NCI-H345 treated with DMSO at 0.1 percent for 48 hours (cell line): ENCODE data around the gene DBNL.

Experiments
- DNase-seq: peaks from one replicate; lab custom pipeline; 2025; ENCODE audit not compliant: unreplicated experiment; lab: John Stamatoyannopoulos, UW

Gene DBNL

DNA sequence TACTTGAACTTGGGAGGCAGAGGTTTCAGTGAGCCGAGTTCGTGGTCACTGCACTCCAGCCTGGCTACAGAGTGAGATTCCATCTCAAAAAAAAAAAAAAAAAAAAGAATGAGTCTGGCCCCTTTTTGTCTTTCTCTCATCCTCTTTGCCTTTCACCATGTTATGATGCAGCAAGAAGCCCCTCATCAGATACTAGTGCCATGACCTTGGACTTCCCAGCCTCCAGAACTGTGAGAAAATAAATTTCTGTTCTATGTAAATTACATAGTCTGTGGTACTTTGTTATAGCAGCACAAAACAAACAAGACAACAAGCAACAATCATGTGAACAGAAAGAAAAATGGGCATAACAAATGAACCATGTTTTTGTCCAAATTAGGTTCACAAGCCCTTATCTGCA is 2.3 kb upstream of the DBNL start:
- no peak for DNase-seq

GRCh38 chr7:44043902-44044301 is 600 bp upstream of the DBNL start:
- DNase-seq, result no peak

DNA sequence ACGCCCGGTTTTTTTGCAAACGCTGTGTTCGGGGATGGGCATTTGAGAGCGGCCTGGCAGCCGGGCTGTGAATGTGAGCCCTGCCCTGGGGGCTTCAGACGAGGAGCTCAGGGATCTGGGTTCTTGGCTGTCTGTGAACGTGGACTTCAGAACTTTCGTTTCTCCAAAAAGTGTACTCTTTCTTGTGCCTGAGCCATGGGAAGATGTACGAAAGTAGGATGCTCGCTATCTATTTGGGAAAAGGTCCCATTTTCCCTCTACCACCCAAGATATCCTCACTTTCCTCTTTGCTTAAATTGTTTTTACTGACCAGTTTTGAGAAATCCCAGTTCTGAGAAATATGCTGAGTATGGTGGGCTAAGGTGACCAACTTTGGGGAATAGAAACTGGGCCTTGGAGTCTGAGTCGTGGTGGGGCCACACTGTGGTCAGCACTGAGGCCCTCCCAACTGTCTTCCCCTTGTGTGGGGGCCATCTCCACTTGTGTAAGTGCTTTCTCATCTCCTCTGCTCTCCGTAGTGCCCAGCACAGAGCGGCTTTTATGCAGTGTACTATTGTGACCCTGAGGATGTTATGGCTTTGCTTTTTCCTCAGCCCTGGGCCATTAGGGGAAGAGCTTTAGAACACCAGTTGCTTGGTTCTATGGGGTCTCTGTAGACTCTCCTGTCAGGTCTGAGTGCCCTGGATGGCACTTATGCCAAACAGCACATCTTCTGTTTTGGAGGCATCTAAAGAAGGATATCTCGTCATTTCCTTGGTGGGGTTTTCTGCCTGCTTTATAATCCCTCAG is 918 bp downstream of the DBNL start:
- DNase-seq, result no peak

DNA sequence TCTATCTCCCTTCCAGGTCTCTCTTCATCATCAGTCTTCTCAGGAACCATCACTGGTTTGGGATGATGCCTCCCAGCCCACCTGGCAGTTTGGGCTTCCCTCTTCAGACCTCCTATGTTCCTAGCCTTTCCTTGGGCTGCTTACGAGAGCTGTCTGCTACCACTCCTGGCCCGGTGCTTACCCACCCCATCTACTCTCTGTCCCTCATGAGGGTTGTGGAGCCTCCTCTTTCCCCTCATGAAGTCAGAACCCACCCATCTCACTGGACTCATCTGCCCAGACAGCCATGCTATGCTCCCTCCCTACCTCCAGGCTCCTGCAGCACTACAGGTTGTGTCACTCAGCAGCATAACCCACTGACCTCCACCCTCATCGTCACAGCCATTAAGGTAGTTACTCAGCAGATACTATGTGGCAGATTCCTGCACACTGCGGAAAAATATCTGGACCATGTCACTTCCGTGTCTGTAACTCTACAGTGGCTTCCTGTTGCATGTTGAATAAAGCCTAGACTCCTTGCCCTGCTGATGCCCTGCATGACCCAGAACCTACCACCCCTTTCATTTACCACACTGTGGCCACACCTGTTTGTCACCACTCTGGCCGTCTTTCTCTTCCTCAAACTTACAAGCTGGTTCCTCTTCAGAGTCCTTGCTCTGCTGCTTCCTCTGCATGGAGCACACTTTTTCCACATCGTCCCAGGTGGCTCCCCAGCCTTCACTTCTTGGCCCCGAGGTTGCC is 2.0 kb downstream of the DBNL start:
- DNase-seq, result no peak

- DNase-seq, result no peak
Observed at GRCh38 chr7:44048031-44048795, 3.7 kb downstream of the DBNL start.

DNA sequence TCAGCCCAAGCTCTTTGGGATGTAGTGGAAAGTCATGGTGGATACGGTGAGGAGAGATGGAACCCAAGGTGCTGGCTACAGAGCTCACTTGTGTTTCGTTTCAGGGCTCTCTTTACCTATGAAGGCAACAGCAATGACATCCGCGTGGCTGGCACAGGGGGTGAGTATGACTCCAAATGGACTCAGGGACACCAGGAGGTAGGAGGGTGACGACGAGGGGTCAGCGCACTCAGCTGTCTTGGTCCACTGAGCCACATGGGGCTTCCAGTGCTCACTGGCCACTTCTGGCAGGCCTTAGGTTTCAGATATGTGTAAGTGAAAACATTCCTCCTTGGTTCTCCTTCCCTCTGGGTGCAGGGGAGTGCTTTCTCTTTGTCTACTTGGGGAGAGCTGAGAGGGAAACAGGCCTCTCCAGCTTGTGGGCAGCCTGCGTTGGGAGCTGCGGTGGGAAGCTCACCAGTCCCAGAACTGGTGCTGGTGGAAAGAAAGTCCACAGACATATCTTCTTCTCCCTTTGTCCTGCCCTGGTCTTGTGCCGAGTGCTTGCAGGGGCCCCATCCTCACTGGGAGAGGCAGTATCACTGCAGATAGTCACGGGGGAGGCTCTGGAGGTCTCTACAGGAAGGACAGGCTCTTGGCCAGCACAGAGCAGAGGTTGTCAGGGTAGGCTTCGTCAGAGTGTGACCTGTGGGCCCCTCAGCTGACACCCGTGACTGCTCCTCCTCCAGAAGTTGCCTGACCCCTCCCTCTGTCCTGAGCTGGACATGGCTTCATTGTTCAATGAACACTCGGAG is 5.8 kb downstream of the DBNL start:
- no peak for DNase-seq

- no peak for DNase-seq
Observed at GRCh38 chr7:44050915-44051560, 6.5 kb downstream of the DBNL start.

GRCh38 chr7:44051611-44052220 is 7.2 kb downstream of the DBNL start:
- no peak for DNase-seq

DNA sequence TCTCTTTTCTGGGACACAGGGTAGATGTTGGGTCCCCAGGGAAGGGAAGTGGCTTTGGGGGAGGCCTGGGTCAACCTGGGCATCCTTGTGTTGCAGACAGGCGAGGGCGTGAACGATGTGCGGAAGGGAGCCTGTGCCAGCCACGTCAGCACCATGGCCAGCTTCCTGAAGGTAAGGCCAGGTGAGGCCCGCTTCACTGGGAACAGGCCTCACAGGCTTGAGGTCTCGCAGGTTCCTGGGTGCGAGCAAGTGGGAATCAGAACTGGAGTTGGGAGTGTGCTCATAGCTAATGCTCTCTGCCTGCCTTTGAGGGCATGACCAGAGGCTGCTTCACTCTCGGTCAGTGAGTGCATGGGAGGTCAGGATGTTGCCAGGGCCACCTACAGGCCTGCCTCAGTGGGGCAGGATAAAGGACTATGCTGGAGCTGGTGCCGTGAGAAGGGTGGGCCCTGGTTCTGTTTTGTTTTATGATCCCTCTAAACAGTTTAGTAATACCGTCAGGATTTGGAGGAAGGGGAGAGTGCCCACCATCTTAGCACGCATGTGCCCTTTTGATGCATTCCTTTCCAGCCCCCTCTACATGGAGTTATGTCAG is 8.4 kb downstream of the DBNL start:
- no peak for DNase-seq

DNA sequence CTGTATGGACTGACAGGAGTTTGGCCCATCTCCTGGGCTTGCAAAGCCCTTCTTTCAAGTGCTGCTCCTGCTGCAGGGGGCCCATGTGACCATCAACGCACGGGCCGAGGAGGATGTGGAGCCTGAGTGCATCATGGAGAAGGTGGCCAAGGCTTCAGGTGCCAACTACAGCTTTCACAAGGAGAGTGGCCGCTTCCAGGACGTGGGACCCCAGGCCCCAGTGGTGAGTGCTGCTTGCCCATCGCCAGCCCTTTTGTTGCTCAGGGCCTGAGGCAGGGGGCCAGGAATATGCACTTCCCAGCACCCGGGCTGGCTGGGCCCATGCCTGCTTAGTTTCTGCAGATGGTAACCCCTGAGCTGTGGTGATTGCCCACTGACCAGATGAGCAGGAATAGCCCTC is 12.2 kb downstream of the DBNL start:
- no peak for DNase-seq

DNA sequence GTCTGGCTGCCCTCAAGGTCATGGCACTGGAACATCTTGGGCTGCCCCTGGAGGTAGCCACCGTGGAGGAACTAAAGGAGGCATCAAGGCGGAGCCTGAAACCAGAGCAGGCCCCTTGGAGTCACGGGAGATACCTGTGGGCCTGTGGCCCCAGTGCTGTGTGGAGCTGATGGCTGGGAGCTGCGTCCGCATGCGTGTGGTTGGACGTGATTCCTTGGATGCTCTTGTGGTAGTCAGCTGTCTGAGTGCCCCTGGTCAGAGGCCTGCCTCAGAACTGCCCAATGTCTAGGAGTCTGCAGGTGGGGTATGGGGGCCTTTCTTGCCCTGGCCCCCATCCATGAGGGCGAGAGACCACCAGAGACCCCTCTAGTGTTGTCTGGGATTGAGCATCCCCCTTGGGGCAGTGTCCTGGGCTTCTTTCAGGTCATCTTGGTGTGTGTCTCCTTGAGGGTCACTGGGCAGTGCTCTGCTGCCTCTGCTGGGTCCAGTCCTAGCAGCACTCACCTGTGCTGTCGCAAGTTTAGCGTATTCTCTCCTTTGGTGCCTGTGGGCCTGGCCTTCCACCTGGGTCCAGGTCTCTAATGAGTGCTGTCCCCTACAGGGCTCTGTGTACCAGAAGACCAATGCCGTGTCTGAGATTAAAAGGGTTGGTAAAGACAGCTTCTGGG is 12.8 kb downstream of the DBNL start:
- no peak for DNase-seq

DNA sequence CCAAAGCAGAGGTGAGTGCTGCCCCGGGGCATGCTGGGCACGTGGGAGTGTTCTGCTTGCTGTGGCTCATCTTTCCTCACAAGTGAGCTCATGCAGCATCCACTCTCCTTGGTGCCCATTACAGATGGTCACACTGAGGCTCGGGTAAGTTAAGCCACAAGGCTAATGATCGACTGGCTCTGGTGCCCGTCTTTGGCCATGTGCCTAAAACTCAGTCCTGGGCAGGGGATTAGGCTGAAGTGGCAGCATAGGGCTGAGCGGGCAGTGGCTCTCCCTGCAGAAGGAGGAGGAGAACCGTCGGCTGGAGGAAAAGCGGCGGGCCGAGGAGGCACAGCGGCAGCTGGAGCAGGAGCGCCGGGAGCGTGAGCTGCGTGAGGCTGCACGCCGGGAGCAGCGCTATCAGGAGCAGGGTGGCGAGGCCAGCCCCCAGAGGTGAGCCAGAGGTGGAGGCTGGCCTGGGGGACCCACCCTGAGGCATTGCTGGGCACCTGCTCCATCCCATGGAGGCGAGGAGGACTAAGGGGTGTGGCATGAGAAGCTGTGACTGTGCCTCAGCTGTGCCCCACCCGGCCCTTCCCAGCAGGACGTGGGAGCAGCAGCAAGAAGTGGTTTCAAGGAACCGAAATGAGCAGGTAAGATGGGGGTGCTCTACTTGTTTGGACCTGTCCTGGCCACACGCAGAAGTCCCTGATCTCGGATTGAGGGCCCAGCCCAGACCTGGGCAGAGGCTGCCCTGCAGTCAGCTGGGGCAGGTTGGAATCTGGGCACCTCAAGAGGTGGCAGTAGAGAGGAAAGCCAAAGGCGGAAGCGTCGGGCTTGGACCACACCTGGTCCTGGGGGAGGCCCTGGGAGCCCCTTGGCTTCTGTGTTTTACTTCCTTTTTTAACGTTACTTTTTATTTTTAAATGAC is 13.6 kb downstream of the DBNL start:
- DNase-seq, result no peak

- no peak for DNase-seq
Observed at GRCh38 chr7:44058759-44059218, 14.3 kb downstream of the DBNL start.

DNA sequence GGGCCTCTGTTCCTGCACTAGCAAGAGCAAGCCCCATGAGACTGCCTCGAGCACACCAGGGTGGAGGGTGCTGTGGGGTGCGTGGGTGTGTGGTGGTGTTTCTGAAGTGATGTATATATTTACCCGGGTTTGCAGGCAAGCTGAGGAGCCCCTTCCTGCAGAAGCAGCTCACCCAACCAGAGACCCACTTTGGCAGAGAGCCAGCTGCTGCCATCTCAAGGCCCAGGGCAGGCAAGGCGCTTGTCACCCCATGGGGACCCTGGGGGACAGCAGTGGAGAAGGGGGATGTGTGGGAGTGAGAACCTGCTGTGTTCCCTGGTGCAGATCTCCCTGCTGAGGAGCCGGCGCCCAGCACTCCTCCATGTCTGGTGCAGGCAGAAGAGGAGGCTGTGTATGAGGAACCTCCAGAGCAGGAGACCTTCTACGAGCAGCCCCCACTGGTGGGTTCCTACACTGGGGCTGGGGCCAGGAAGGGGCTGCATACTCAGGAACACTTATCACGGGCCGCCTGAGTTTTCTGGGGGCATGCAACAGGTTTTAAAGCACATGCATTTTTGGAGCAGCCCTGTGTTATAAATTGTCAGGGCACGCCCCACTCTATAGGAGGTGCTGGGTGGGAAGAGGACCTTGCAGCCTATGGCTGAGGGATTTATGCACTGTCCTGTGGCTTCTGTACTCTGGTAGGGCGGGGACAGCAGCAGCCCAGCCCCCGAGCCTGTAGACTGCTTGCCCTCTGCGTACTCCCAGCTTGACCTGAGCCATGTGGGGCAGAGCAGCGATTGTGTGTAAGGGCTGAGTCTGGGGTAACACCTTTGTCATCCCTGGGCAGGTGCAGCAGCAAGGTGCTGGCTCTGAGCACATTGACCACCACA is 15.0 kb downstream of the DBNL start:
- DNase-seq, result no peak

GRCh38 chr7:44060091-44060947 is 15.8 kb downstream of the DBNL start:
- DNase-seq, result no peak
